HG03196 (cell line): ENCODE data around the gene CKAP5.
"Not testable (repeated sequence)": the region's sequence is repeated elsewhere in the genome, so short reads cannot be mapped to it uniquely, and the experiment has no call there.

Experiments used
- ATAC-seq: cut with Tn5 transposase; IDR thresholded peaks from one replicate; pipeline ENCODE4 v1.9.1; 2021; ENCODE audit not compliant: unreplicated experiment

Gene CKAP5

DNA sequence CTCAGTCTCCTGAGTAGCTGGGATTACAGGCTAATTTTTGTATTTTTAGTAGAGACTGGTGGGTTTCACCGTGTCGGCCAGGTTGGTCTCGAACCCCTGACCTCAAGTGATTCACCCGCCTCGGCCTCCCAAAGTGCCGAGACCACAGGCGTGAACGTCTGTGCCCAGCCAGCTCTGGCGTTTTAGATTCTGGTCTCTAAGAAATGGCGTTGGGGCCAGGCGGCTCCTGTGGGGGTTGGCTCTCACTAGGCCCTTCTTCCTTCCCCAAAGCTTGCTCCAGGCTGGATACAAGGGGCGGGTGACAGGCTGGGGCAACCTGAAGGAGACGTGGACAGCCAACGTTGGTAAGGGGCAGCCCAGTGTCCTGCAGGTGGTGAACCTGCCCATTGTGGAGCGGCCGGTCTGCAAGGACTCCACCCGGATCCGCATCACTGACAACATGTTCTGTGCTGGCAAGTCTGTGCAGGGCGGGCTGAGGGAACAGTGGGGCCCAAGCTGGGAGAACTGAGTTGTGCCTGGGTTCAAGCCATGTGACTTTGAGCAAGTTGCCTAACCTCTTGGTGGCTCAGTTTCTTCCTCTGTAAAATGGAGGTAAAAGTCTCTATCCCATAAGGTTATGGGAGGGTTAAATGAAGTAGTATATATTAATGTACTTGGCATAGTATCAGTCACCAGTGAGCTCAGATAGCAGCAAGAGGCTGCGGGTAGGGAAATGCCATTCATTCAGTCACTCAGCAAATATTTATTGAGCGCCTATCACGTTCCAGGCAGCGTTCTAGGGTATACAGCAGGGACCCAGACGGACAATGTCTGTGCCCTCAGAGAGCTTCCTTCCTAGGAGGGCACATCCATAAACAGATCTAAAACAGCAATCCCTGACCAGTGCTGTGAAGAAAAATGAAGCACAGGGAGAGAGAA, 116.7 kb downstream of the CKAP5 start:
- ATAC-seq = no peak

DNA sequence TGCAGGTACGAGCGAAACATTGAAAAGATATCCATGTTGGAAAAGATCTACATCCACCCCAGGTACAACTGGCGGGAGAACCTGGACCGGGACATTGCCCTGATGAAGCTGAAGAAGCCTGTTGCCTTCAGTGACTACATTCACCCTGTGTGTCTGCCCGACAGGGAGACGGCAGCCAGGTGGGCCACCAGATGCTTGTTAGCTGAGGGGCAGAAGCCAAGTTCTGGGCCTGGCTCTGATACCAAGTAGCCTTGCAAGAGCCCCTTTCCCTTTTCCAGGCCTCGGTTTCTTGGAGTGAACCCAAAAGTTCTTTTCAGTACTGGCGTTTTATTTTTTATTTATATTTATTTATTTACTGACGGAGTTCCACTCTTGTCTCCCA, 117.4 kb downstream of the CKAP5 start:
- ATAC-seq = no peak

DNA sequence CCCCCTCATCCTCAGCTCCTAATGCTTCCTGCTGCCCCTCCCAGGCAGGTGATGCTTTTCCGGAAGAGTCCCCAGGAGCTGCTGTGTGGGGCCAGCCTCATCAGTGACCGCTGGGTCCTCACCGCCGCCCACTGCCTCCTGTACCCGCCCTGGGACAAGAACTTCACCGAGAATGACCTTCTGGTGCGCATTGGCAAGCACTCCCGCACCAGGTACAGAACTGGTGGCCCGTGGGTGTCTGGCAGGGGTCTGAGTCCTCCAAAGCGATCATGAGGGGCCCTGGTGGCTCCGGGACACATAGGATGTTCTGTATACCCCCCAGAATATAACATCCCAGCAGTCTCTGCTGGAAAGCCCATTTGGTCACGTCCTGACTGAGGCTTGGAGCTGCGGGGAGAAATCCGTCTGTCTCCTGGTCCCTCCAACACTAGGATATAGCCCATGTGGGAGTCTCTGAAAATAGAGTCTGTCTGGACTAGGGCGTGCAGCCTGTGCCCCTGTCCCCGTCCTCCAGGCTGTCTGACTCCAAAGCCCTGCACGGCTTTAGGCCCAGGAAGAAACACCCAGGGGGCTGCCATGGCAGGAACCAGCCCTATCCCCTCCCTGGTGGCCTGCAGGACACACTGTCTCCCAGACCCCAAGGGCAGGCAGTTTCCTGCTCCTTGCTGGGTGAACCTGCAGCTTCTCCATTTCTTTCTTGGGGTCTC, 118.0 kb downstream of the CKAP5 start:
- no peak for ATAC-seq

GRCh38 chr11:46726206-46726862, 119.7 kb downstream of the CKAP5 start:
- no peak for ATAC-seq

- ATAC-seq = no peak
Observed at GRCh38 chr11:46725338-46726205, 120.5 kb downstream of the CKAP5 start.

DNA sequence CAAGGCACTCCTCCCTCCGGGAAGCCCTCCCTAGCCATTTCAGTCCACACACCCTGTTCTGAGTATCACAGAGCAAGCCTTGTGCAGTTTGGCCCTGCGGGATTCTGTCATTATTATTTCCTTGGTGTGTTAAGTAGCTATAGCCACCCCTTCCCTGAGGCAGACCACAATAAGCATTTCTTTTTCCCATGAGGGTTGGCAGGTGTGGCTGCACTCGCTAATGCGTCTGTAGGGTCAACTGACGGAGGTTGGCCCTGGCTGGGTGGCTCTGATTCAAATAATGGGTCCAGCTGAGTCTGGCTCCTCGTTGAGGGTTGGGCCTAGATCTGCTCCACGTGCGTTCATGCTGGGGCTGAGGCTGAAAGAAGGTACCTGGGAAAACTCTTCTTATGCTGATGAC, 122.0 kb downstream of the CKAP5 start:
- no peak for ATAC-seq

GRCh38 chr11:46723359-46723680, 122.8 kb downstream of the CKAP5 start:
- no peak for ATAC-seq

DNA sequence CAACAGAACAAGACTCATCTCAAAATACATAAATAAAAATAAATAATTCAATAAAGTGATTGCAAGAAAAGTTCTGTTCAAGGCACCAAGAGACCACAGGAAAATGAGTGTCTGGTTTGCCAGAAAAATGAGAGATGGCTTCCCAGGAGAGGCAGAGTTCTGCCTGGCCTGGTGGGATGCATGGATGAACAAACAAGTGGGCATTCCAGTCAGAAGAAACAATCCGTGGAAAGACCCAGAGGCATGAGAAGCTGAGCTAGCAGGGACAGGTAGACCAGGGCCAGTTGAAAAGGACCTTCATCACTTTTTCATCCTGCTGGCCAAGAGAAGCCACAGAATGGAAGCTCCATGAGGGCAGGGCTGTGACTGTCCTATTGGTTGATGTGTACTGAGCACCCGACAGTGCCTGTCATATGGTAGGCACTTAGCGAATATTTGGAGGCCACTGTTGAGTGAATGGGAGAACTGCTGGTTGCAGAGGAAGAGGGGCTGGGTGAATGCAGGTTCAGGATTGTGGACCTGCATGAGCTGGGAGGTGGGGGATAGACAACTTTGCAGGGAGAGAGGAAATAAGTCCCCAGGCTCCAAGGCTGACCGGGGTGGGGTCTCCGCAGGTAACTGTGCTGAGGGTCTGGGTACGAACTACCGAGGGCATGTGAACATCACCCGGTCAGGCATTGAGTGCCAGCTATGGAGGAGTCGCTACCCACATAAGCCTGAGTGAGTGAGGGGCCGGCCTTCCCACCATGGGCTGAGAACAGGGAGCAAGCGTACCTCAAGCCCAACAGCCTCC, 123.3 kb downstream of the CKAP5 start:
- no peak for ATAC-seq

DNA sequence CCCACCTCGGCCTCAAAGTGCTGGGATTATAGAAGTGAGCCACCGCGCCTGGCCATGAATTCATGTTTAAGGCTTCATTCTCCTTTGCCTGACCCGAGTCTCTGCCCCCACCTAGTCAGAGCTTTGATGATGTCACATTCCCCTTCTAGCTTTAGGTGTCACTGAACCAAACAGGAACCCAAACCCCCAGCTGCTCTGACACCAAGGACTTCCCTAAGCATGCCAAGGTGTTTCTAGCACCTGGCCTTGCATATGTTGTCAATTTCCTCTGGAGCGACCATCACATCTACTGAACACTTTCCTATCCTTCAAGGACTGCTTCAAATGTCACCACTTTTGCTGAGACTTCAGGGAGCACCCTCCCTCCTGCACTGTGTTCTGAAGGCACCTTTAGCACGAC, 124.8 kb downstream of the CKAP5 start:
- no peak for ATAC-seq

DNA sequence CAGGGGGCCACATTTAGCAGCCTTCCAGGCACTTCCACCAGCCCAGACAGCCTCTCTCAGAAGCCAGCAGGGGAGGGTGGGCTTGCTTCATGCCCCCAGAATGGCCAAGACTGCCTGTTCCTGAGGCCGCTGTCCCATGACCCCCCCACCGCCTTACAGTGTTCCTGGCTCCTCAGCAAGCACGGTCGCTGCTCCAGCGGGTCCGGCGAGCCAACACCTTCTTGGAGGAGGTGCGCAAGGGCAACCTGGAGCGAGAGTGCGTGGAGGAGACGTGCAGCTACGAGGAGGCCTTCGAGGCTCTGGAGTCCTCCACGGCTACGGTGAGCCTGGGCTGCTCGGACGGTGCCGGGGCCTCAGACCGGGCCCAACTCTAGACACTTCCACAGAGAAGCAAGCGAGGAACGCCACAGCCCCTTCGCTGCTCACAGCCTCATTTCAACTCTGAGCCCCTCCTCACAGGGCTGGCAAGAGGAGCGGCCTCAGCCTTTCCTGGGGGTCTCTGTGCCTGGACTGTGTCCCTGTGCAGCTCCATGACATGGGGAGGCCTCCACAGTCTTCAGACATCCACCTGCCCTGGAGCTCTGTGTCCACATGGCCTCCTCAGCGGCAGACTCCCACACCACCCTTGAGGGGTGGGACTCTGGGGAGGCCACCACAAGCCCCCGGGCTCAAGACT, 126.4 kb downstream of the CKAP5 start:
- no peak for ATAC-seq

GRCh38 chr11:46719048-46719542, 127.0 kb downstream of the CKAP5 start, which contains the start of gene F2:
TSS of gene F2 (plus strand) at chr11:46719213. CDS start at chr11:46719236, 23 bp downstream.
- no peak for ATAC-seq

DNA sequence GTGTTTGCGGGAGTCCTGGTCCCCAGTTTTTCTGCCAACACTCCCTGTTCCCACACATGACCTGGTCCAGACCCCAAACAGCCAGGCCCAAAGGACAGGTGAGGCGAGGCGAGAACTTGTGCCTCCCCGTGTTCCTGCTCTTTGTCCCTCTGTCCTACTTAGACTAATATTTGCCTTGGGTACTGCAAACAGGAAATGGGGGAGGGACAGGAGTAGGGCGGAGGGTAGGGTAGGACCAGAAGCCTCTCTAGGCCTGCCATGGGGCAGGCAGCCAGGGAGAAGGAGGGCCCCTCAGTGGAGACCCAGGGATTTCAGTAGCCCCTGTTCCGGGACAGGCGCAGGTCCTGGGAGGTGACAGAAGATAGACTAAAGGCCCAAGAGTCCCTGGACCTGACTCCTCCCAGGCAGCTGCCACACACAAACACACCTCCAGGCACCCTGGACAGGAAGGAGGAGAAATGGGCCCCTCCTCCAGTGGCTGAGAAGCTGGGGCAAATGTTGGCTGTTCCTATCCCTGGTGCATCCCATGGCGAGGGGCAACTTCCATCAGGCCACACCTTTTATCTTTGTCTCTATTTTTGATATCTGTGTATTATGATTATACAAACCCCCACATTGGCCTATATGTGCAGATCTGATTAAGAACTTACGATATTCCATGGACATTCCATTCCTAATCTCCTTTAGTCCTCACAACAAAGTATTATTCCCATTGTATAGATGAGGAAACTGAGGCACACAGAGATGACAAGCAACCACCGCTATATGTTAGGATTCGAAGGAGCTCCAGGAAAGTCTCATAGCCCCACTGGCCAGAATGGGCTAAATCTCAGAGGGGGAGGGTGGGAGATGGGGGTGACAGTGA, 127.7 kb downstream of the CKAP5 start:
- ATAC-seq = no peak

- not testable (repeated sequence) for ATAC-seq
Observed at GRCh38 chr11:46717825-46718154, 128.3 kb downstream of the CKAP5 start.

- ATAC-seq = no peak
Observed at GRCh38 chr11:46712874-46713576, 133.1 kb downstream of the CKAP5 start.

GRCh38 chr11:46711303-46711702, 134.8 kb downstream of the CKAP5 start:
- no peak for ATAC-seq

DNA sequence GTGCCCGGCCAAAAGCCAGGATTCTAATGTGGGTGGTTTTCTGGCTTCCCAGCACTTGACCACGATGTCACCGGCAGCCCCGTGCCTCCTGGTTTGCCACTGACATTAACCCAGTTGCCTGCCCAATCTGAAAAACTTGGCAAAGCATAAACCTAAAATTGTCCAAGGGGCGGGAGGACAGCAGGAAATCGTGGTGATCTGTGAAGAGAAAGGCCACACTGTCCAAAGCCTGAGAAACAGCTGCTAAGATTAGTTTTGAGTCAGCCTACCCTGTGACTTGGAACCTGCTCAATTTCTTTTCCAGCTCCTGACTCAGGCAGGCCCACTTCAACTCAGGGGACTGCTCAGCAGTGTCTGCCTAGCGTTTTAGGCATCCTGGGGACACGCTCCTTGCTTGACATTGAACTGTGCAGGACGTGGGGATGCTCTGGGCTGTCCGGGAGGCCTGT, 135.2 kb downstream of the CKAP5 start:
- no peak for ATAC-seq

DNA sequence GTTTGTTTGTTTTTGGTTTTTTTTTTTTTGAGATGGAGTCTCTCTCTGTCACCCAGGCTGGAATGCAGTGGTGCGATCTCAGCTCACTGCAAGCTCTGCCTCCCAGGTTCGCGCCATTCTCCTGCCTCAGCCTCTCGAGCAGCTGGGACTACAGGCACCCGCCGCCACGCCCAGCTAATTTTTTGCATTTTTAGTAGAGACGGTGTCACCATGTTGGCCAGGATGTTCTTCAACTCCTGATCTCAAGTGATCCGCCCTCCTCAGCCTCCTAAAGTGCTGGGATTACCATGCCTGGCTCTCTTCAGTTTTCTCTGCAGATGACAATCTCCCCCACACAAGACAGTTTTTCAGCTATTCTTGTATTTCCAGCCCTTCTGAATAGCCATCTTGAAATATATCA, 136.7 kb downstream of the CKAP5 start:
- not testable (repeated sequence) for ATAC-seq

DNA sequence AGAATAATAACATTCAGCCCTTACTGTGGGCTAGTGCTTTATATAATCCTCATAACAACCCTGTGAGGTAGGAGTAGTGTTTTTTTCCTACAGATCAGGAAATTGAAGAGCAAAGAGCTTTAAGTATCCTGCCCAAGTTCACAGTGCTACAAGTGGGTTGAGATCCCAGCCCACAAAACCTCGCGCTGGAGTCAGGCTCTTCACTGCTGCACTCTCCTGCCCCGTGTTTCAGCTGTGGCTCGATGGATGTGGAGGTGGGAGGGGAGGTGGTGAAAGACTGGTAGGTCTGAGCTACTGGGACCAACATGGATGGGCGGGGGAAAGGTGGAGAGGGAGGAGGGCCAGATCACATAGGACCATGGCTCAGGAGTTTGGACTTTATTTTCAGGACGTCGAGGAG, 139.2 kb downstream of the CKAP5 start:
- no peak for ATAC-seq
